GM23338 (cell line): Measurements from ENCODE around the gene RNASE7. TPM values are rescaled to one million over a fixed set of nuclear protein-coding genes. Genes with fewer than 3 reads are reported as not detected.

Experiments
- ATAC-seq: fragments of 200-7000 bp; cut with Tn5 transposase; 3 replicates; pipeline ENCODE4 v1.9.1; 2020
- DNase-seq: peaks from one replicate; pipeline ENCODE4 v3.0.0-alpha.2; 2015; ENCODE audit warnings: low spot score
- H2AFZ ChIP-seq: fragments of 200-600 bp; sonication (generic); 2 replicates; pipeline ENCODE4 v1.8.0; 2016; ENCODE audit warnings: antibody characterized with exemption, mild to moderate bottlenecking, moderate library complexity
- H3F3A ChIP-seq: fragments of 200-600 bp; sonication (generic); replicated peaks from 2 replicates; pipeline ENCODE4 v1.8.0; 2017; ENCODE audit warnings: antibody characterized with exemption, mixed run types, low read depth
- H3K27ac ChIP-seq: fragments of 200-600 bp; sonication (generic); 2 replicates; pipeline ENCODE4 v1.6.1; 2016; ENCODE audit warnings: low read depth
- H3K27me3 ChIP-seq: fragments of 200-600 bp; sonication (generic); 2 replicates; pipeline ENCODE4 v1.8.0; 2016; ENCODE audit warnings: mild to moderate bottlenecking, mixed run types, moderate library complexity; ENCODE audit not compliant: insufficient read depth
- H3K36me3 ChIP-seq: fragments of 200-600 bp; sonication (generic); 2 replicates; pipeline ENCODE4 v1.8.0; 2016; ENCODE audit warnings: mild to moderate bottlenecking; ENCODE audit not compliant: insufficient read depth
- H3K4me1 ChIP-seq: fragments of 200-600 bp; sonication (generic); 2 replicates; pipeline ENCODE4 v1.8.0; 2016; ENCODE audit warnings: mild to moderate bottlenecking, moderate library complexity; ENCODE audit not compliant: insufficient read depth
- H3K4me2 ChIP-seq: fragments of 200-600 bp; sonication (generic); 2 replicates; pipeline ENCODE4 v1.7.1; 2017; ENCODE audit warnings: mixed run types
- H3K4me3 ChIP-seq: fragments of 200-600 bp; sonication (generic); 2 replicates; pipeline ENCODE4 v1.6.1; 2016; ENCODE audit warnings: mixed run types
- H3K79me2 ChIP-seq: fragments of 200-600 bp; sonication (generic); replicated peaks from 2 replicates; pipeline ENCODE4 v1.8.0; 2017; ENCODE audit warnings: mild to moderate bottlenecking; ENCODE audit not compliant: insufficient read depth
- H3K9me2 ChIP-seq: fragments of 200-600 bp; sonication (generic); 2 replicates; pipeline ENCODE4 v1.8.0; 2017; ENCODE audit not compliant: insufficient read depth
- H4K20me1 ChIP-seq: fragments of 200-600 bp; sonication (generic); replicated peaks from 2 replicates; pipeline ENCODE4 v1.8.0; 2017; ENCODE audit warnings: mild to moderate bottlenecking; ENCODE audit not compliant: insufficient read depth
- H3K27ac Mint-ChIP-seq: 2 replicates; pipeline ENCODE4 v1.8.0; 2020; ENCODE audit warnings: inconsistent platforms, mild to moderate bottlenecking, moderate library complexity, mixed read lengths
- H3K27me3 Mint-ChIP-seq: 3 replicates; pipeline ENCODE4 v1.8.0; 2022; ENCODE audit warnings: low read depth, mild to moderate bottlenecking, moderate library complexity, mixed read lengths, inconsistent platforms; ENCODE audit not compliant: insufficient read depth, poor library complexity
- H3K36me3 Mint-ChIP-seq: 3 replicates; pipeline ENCODE4 v1.8.0; 2021; ENCODE audit warnings: low read depth, mild to moderate bottlenecking, inconsistent platforms, moderate library complexity, mixed read lengths
- H3K4me1 Mint-ChIP-seq: 3 replicates; pipeline ENCODE4 v1.8.0; 2020; ENCODE audit warnings: mild to moderate bottlenecking, inconsistent platforms, mixed read lengths
- H3K4me3 Mint-ChIP-seq: 3 replicates; pipeline ENCODE4 v1.8.0; 2021; ENCODE audit warnings: moderate library complexity, mild to moderate bottlenecking, inconsistent platforms, mixed read lengths
- H3K9me3 Mint-ChIP-seq: 3 replicates; pipeline ENCODE4 v1.8.0; 2020; ENCODE audit warnings: moderate library complexity, mild to moderate bottlenecking, inconsistent platforms, mixed read lengths
- CREB1 ChIP-seq: fragments of 250-450 bp; sonication (Bioruptor Pico); IDR thresholded peaks from 2 replicates; pipeline ENCODE4 v1.5.0; 2020; ENCODE audit warnings: low read depth, mild to moderate bottlenecking, moderate library complexity
- ETS1 ChIP-seq: IDR thresholded peaks from 2 replicates; pipeline ENCODE4 v1.6.1; 2016; ENCODE audit warnings: antibody characterized with exemption
- EZH2 ChIP-seq: fragments of 200-600 bp; sonication (generic); IDR thresholded peaks from one replicate; pipeline ENCODE4 v1.8.0; 2017; ENCODE audit warnings: antibody characterized with exemption, mild to moderate bottlenecking, low read depth; ENCODE audit not compliant: unreplicated experiment
- EZH2phosphoT487 ChIP-seq: fragments of 200-600 bp; sonication (generic); IDR thresholded peaks from one replicate; pipeline ENCODE4 v1.8.1; 2018; ENCODE audit warnings: antibody characterized with exemption; ENCODE audit not compliant: unreplicated experiment
- JUNB ChIP-seq: IDR thresholded peaks from one replicate; pipeline ENCODE4 v1.6.1; 2016; ENCODE audit warnings: antibody characterized with exemption; ENCODE audit not compliant: unreplicated experiment
- NANOG ChIP-seq: IDR thresholded peaks from 2 replicates; pipeline ENCODE4 v1.6.1; 2016; ENCODE audit warnings: antibody characterized with exemption, borderline replicate concordance
- POLR2AphosphoS5 ChIP-seq: IDR thresholded peaks from 2 replicates; pipeline ENCODE4 v1.6.1; 2016; ENCODE audit warnings: antibody characterized with exemption, low read depth
- REST ChIP-seq: IDR thresholded peaks from one replicate; pipeline ENCODE4 v1.6.1; 2018; ENCODE audit warnings: antibody characterized with exemption; ENCODE audit not compliant: unreplicated experiment
- STAT1 ChIP-seq: IDR thresholded peaks from one replicate; pipeline ENCODE4 v1.6.1; 2016; ENCODE audit warnings: antibody characterized with exemption; ENCODE audit not compliant: unreplicated experiment
- ZNF114 ChIP-seq: fragments of 250-450 bp; sonication (Bioruptor Pico); IDR thresholded peaks from 2 replicates; pipeline ENCODE4 v1.5.0; 2020; ENCODE audit warnings: mild to moderate bottlenecking, moderate library complexity
- ZNF331 ChIP-seq: fragments of 250-450 bp; sonication (Bioruptor Pico); IDR thresholded peaks from 2 replicates; pipeline ENCODE4 v1.5.0; 2020; ENCODE audit warnings: low read depth, mild to moderate bottlenecking, moderate library complexity
- ZNF462 ChIP-seq: fragments of 250-450 bp; sonication (Bioruptor Pico); IDR thresholded peaks from 2 replicates; pipeline ENCODE4 v1.5.0; 2020; ENCODE audit warnings: mild to moderate bottlenecking, moderate library complexity
- polyA plus RNA-seq: library from polyadenylated mRNA; unstranded; fragments of >200 nt; fragmentation: Nextera tagmentation; extraction: Ambion mirVana; gene quantifications from 2 replicates; pipeline ENCODE4 v1.2.1, GENCODE V29; 2016
- total RNA-seq: library from RNA; depleted of rRNA; stranded (reverse); fragments of >200 nt; shearing (Covaris generic); gene quantifications from 2 replicates; pipeline ENCODE4 v1.2.3, GENCODE V29; 2014
- TF ChIP-seq, protein P1 (sequence below), 2 experiments: fragments of 200-600 bp in 1 of 2; sonication (generic) in 1 of 2; conservative IDR thresholded peaks; 2 replicates each; pipeline versions ENCODE4 v1.5.1 to v1.6.1; 2016 to 2017; ENCODE audit warnings: antibody characterized with exemption in 2 of 2, low read depth in 2 of 2, mild to moderate bottlenecking in 2 of 2, moderate library complexity in 1 of 2

Gene RNASE7
- total and polyA plus RNA-seq, 2 experiments from 2014 or later, result not detected

GRCh38 chr14:21089877-21090193 is 47.7 kb downstream of the RNASE7 start:
- TF ChIP-seq, protein P1, sequence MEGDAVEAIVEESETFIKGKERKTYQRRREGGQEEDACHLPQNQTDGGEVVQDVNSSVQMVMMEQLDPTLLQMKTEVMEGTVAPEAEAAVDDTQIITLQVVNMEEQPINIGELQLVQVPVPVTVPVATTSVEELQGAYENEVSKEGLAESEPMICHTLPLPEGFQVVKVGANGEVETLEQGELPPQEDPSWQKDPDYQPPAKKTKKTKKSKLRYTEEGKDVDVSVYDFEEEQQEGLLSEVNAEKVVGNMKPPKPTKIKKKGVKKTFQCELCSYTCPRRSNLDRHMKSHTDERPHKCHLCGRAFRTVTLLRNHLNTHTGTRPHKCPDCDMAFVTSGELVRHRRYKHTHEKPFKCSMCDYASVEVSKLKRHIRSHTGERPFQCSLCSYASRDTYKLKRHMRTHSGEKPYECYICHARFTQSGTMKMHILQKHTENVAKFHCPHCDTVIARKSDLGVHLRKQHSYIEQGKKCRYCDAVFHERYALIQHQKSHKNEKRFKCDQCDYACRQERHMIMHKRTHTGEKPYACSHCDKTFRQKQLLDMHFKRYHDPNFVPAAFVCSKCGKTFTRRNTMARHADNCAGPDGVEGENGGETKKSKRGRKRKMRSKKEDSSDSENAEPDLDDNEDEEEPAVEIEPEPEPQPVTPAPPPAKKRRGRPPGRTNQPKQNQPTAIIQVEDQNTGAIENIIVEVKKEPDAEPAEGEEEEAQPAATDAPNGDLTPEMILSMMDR (conservative IDR thresholded peaks at IDR 0.05; ENCODE audit: low read depth in 2 of 2), result no peak
- TF ChIP-seq POLR2AphosphoS5, result no peak
- TF ChIP-seq ZNF114 (CRISPR knock-in tag), result no peak
- TF ChIP-seq ZNF331 (CRISPR knock-in tag), result no peak
- TF ChIP-seq ETS1, result no peak
- TF ChIP-seq STAT1, result no peak
- no peak for TF ChIP-seq NANOG
- TF ChIP-seq REST, result no peak
- TF ChIP-seq JUNB, result no peak
- no peak for TF ChIP-seq EZH2phosphoT487
- TF ChIP-seq CREB1 (CRISPR knock-in tag), result no peak
- no peak for TF ChIP-seq EZH2
- no peak for TF ChIP-seq ZNF462 (CRISPR knock-in tag)
- no peak overlapping the region for H3K4me3 ChIP-seq
- Mint-ChIP-seq H3K4me1 (peaks cover 58% of the 10 kb centered on the region), H3K36me3 (peaks cover 82% of the 10 kb centered on the region), H3K27me3 (peaks cover 40% of the 10 kb centered on the region), H3K27ac (no peak overlapping the region), H3K9me3 (peaks cover 11% of the 10 kb centered on the region; the same call in 2 of the 3 replicates), H3K4me3 (no peak overlapping the region)
- no peak overlapping the region for H3K4me2 ChIP-seq
- no peaks in the 10 kb centered on the region for H3K27me3 ChIP-seq
- peaks cover 22% of the 10 kb centered on the region for H3K36me3 ChIP-seq
- H3F3A ChIP-seq, result peaks cover 34% of the 10 kb centered on the region
- peaks cover 10% of the 10 kb centered on the region for H3K79me2 ChIP-seq
- H3K4me1 ChIP-seq, result peaks cover 25% of the 10 kb centered on the region
- ATAC-seq, result no peak
- peaks cover 23% of the 10 kb centered on the region for H4K20me1 ChIP-seq
- no peak for DNase-seq
- H3K27ac ChIP-seq, result no peak overlapping the region
- no peak overlapping the region for H2AFZ ChIP-seq
- no peaks in the 10 kb centered on the region for H3K9me2 ChIP-seq
